HCEC 1CT (cell line): ENCODE data around the gene MPP1.
"Not testable (repeated sequence)": the region's sequence is repeated elsewhere in the genome, so short reads cannot be mapped to it uniquely, and the experiment has no call there.

Source experiments
- DNase-seq: peaks from one replicate; pipeline ENCODE4 v3.0.0-alpha.2; 2017

MPP1 gene

GRCh38 chrX:154804957-154805695, at the start of gene MPP1:
Gene MPP1, minus strand, starts transcription at chrX:154805485. Its CDS starts 112 bp downstream, at chrX:154805373.
- DNase-seq, result peak; percentile 67

DNA sequence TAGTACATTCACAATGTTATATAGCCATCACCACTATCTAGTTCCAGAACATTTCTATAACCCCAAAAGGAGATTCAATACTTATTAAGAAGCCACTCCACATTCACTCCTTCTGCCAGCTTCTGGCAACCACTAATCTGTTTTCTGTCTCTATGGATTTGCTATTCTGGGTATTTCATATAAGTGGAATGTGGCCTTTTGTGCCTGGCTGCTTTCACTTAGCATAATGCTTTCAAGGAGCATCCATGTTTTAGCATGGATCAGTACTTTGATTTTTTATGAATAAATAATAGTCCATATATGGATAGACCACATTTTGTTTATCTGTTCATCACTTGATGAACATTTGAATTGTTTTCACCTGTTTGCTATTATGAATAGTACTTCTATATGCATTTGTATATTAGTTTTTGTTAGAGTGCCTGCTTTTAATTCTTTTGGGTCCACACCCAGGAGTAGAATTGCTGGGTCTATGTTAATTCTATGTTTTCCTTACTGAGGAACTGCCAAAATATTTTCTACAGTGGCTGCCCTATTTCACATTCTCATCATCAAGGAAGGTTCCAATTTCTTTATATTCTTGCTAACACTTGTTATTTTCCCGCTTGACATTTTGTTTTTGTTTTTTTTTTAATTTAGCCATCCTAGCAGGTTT, 45.8 kb upstream of the MPP1 start:
- DNase-seq, result no peak

DNA sequence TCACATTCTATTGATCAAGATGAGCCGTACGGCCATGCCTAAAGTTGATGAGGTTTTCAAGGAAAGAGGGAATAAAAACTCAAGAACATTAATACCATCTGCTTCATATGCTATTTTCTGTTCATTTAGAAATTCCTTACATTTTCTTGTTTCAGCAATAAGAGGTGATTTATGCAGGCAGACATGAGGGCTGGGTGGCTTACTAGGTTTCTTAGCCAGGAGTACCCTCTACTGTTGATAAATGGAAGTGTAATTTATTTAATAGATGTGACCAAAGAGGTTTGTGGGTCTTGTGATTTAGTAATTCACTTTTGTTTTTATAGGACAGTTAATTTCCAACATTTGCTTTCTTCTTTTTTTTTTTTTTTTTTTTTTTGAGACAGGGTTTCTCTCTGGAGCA, 35.6 kb upstream of the MPP1 start:
- DNase-seq, result peak; percentile 60

DNA sequence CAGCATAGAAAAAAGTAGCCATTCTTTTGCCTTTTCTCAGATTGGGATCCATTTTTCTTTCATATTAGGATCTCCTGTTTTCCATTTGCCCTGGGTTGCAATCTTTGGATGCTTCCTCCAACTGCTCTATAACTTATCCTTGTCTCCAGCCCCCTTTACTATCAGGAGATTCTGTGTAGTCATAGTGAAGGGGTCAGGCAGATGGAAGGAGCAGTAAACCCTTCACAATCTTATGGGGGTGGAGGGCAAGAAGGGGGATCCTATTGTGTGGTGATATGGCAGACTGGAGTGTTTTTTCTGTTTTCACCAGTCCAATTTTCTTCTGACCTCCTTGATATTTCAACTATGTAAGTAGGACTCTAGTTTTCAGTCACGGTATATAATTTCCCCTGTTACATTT, 30.9 kb upstream of the MPP1 start:
- DNase-seq, result no peak

- no peak for DNase-seq
Measured at GRCh38 chrX:154834562-154834961, 29.3 kb upstream of the MPP1 start, which contains the start of gene SMIM9. Gene SMIM9, minus strand, starts transcription at chrX:154834662. Its CDS starts 3,806 bp downstream, at chrX:154830856.

DNA sequence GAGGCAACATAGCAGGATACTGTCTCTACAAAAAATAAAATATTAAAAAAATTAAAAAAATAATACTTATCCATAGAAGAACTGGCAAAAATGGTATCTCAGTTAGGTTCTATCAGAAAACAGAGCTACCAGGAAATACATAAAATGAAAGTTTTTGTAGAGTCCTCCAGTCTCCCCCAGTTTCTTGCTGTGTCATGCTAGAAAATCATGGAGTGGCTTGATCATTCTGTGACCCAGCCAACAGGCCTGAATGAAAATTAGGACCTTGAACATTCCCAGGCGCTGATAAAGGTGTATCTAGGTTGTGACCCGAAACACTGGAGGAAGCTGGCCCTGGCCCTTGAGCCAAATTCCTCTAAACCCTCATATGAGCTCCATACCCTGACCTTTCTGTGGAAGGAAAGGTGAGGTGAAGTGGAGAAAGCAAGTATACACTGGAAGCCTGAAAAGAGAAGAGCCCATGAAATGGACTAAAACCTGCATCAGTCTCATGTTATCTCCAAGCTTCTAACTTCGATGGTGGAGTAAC, 28.5 kb upstream of the MPP1 start:
- DNase-seq, result no peak

GRCh38 chrX:154829926-154830442, 24.7 kb upstream of the MPP1 start:
- DNase-seq, result no peak

DNA sequence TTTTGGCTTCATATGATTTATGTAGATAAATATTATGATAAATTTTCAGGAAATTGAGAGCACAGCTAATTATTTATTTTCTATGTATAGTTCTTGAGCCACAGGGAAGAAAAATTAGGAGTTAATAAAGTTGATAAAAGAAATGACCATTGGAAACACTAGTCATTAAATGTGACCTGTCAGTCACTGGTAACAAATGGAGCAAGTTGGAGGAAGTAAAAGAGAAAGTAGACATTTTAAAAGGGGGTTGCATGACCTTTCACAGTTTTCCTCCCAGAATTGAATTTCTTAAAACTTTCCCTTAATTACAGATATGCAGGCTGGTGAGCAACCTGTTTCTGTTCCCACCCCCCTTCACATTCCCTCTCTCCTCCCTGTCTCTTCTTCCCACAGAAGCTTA, 23.8 kb upstream of the MPP1 start:
- no peak for DNase-seq

DNA sequence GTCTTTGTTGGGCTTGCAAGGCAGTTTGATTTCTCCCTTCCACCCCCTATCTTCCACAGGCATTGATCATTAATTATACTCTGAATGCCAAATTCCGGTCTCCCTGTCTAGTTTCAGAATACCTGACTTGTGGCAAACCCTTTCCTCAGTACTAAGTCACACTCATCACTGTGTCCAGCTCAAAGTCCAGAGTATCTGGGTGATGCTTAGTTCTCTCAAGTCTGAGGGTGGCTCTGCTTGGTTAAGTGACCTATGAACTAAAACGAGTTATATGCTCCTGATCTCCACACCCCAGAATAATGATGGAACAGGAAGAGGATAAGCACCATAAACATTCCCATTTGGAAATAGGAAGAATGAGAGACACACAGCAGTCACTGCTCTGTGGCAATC, 22.7 kb upstream of the MPP1 start:
- DNase-seq, result no peak

GRCh38 chrX:154827194-154828015, 22.1 kb upstream of the MPP1 start:
- DNase-seq, result no peak

- DNase-seq, result not testable (repeated sequence)
Measured at GRCh38 chrX:154825586-154825985, 20.3 kb upstream of the MPP1 start.

- no peak for DNase-seq
Measured at GRCh38 chrX:154824638-154825037, 19.4 kb upstream of the MPP1 start.

DNA sequence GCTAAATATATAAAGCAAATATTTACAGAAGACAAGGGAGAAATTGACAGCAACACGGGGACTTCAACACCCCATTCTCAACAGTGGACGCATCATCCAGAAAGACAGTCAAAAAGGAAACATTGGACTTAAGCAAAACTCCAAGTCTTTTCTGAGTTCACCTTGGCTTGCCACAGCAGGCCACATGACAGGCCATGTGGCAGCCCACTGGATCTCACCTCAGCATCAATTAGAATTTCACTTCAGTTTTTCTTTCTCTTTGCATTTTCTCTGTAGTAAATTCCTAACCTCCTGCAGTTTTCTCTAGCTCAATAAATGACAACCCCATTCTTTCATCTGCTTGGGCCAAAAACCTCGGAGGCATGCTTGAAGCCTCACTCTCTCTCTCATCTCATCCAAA, 16.7 kb upstream of the MPP1 start:
- DNase-seq, result no peak

DNA sequence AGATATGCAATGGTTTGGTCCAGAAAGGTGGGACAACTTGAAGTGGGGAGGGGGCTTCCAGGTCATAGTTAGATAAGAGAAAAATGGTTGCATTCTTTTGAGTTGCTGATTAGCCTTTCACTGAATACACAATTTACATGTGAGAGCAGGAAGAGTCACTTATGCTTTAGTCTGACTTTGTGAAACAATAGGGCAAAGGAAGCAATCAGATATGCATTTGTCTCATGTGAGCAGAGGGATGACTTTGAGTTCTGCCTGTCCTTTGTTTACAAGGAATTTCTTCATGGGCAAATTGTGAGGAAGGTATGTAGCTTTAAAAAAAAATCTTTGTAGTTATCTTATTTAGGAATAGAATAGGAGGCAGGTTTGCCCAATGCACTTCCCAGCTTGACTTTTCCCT, 16.2 kb upstream of the MPP1 start:
- no peak for DNase-seq

GRCh38 chrX:154819771-154820341, 14.6 kb upstream of the MPP1 start:
- DNase-seq, result no peak

DNA sequence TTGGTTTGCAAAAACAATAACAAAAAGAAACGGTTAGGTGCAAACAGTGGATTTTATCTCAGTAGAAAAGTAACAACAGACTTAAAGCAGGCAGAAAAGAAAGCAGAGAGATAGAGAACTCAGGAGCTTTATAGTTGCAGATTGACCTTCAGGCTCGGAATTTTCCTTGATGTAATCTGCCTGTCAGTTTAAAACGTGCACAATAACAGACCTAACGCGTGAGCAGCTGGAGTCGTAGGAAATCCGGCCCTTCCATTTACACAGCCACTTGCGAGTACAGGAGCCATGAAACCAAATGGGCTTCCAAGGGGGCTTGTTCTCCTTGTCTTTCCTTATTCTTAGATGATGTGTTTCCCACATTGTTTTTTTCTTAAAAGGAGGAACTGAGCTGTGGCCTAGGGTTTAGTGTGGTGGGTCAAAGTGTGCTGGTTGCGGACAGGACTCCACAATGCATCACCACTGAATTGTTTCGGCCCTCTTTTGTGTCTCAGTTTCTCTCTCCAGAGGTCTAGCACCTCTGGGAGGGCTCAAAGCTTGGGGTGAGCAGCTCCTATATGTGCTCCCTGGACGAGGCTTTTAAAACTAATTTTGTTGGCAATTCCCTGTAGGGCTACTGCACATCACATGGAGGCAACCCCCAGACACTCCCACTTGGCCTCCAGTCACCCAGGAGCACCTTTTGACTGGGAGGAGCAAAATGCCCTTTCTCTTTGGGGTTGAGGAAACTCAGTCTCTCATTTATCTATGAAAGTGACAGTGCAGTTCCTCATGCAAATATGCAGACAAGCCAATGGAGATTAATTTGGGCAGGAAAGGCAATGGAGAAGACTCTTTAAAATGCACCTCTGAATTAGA, 13.9 kb upstream of the MPP1 start:
- DNase-seq, result no peak

DNA sequence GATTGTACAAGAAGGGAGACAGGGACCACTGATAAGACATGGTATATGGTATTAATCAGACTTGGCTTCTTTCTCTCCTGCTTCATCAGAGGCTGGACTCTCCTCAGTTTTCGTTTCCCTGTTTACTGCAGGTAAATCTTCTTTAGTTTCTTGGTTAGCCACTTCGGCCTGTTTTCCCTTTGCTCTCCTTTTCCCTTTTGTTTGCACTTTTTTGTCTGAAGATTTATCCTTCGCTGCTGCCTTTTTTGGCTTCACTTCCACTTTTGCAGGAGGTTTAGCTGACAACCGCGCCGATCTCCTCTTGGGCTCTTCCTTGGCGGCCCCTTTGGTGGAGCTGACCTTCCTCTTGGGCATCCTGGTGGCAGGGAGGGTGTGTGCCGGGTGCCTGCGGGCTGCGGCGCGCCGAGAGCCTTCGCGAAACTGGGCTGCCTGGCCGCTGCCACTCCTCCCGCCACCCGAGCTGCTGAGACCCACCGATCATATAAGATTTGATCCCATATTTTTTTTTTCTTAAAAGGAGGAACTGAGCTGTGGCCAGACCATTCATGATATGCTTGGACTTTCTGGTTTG, 11.8 kb upstream of the MPP1 start:
- DNase-seq, result not testable (repeated sequence)

GRCh38 chrX:154816326-154816898, 11.1 kb upstream of the MPP1 start:
- DNase-seq, result not testable (repeated sequence)

DNA sequence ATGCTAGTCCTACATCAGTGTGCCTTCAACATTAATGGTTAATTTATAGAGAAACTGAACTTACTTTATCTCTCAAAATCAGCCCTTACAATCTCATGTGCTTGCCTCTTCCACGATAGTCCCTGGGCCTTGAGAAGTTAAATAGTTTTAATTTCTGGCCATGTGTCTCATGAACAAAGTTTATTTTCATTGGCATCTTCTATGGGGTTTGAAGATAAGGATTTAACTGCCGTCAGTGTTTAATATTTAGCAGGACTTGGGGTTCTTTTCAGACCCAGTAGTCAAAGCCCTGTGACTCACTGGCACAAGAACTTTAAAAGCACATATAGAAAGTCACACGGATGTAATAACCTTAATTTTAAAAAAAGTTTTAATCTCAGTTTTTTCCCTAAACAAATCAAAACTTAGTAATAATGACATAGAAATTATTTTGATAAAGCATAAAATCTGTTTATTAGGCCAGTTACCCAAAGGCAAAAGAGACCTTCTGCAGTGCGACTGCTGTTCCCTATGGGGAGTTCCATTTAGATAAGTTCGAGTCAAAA, 10.1 kb upstream of the MPP1 start:
- no peak for DNase-seq

DNA sequence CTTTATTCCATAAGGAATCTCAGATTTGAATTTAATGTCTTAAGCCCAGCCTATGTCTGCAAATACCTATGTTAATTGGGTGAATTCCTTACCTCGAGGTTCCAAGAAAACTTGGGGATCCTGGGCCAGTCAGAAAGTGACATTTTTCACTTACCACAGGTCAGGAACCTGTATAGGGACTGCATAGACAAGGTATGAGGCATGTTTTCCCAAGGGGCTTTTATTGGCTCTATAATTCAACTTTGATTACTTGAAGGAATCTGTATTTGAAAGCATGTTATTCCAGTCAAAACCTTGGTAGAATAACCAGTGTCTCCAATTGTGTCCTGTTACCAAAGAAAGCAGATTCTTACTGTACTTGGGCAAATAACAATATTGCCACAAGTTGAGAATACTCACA, 8.5 kb upstream of the MPP1 start:
- DNase-seq, result no peak
